GM19452 (cell line): ENCODE results near the gene RP9.

Experiments
- ATAC-seq: cut with Tn5 transposase; IDR thresholded peaks from one replicate; pipeline ENCODE4 v1.9.1; 2021; ENCODE audit not compliant: unreplicated experiment

Gene RP9

GRCh38 chr7:33109005-33109757, at the start of gene RP9:
Gene RP9 (minus strand): TSS chr7:33109404. CDS start chr7:33109372, 32 bp downstream.
- ATAC-seq, result peak; percentile 85

DNA sequence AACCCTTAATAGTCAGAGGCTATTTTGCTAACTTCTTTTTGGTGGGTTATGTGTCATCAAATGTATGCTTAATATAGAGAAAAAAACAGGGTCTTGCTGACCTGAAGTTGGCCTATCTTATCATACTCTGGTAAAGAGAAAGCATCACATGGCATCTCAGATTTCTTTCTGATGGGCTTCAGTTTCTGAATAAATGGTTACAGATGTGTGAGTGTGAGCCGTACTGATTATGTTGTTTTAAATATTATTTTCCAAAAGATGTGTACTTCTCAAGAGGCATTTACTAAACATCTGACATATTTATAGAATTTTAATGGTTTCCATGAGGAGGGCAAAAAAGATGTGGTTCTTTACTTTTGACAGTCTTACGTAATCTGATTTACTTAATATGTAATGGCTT, 48.6 kb upstream of the RP9 start:
- ATAC-seq, result no peak

DNA sequence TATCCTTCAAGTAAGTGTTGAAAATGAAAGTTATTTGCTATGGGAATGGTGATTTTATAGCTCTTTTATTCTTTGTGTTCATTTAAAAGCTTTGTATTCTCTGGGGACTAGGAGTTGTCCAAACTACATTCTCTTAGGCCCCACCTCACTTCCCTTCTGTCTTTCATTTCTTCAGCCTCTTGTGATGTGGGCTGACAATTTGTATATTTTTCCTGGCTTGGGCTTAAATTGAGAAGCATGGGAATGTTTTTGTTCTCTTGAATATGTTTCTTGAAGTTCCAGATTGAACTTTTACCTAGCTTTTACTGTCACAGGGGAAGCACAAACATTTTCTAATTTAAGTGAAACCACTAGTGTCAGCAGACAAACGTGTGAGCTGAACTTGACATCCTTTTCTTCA, 48.1 kb upstream of the RP9 start:
- no peak for ATAC-seq

GRCh38 chr7:33156441-33156840, 47.2 kb upstream of the RP9 start:
- no peak for ATAC-seq

DNA sequence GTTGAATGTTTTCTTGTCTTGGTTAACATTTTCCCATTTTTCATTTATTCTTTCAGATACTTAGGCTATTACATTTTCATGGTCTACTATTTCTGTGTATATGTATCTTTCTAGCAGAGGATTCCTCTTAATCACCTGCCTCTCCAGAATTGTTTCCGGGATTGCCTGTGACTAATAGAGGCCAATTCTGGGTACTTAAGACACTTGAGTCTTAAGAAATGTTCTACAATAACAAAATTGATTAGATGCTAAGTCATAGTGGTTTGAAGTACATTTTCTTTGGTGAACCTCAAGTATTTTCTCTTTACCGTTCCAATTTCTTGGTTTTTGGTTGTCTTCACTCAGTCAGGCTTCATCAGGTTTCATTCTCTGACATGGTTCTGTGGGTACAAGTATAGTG, 46.6 kb upstream of the RP9 start:
- ATAC-seq, result no peak

DNA sequence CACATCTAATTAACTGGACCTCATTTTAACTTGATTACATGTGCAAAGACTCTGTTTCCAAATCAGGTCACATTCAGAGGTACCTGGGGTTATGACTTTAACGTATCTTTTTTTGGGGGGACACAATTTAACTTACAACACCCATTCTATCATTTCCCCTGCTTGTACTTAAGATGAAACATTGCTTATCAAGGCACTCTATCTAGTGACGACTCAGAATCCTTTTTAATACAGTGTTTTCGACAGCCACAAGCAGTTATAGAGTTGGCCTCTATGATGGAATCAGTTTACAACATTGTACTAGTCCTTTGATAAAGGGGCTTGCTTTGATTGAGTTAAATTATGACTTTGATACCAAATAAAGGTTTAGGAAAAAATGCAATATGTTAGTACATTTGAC, 42.9 kb upstream of the RP9 start:
- ATAC-seq, result no peak

- ATAC-seq, result no peak
Observed at GRCh38 chr7:33145156-33145555, 36.0 kb upstream of the RP9 start.

- ATAC-seq, result no peak
Observed at GRCh38 chr7:33143996-33144718, 35.0 kb upstream of the RP9 start.

GRCh38 chr7:33142585-33142984, 33.4 kb upstream of the RP9 start:
- ATAC-seq, result no peak

- no peak for ATAC-seq
Observed at GRCh38 chr7:33137103-33137502, 27.9 kb upstream of the RP9 start.

DNA sequence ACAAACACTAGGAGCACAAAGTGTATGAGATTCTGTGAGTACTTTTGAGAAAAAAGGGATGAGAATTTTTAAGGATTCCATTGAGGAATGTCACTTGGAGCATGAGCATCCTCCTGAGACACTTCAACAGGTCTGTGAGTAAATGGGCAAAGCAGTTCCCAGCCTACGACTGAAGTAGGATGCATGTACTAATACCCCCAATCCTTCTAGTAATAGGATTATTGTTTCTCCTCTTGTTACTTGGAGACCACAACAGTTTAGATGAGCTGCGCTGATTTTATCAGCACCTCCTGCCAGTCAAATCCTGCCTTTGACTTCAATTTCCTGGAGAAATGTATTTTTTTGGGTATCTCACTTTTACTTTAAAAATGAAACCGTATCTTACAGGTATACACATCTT, 21.0 kb upstream of the RP9 start:
- ATAC-seq, result no peak

- ATAC-seq, result no peak
Observed at GRCh38 chr7:33129806-33130153, 20.6 kb upstream of the RP9 start.

GRCh38 chr7:33128990-33129805, 20.0 kb upstream of the RP9 start, which contains the start of gene BBS9:
Gene BBS9 (plus strand): TSS chr7:33129564. CDS start chr7:33146253, 16,689 bp downstream.
- ATAC-seq, result peak; percentile 100

DNA sequence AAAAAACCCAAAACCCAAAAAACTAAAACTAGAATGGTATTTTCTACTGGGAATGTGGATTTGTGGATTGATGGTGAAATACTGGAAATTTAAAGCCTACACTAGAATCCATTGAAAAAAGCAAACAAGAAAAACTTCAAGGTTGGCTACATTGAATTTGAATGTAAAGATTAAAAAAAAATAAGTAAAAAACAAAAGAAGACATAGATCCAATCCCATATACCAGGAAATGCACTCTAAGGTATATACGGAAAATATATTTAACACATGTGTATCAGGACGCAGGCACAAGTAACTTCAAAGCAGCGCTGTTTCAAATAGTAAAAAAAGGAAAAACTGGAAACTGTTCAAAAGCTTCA, 19.4 kb upstream of the RP9 start:
- no peak for ATAC-seq

- ATAC-seq, result no peak
Observed at GRCh38 chr7:33127085-33127484, 17.9 kb upstream of the RP9 start.

DNA sequence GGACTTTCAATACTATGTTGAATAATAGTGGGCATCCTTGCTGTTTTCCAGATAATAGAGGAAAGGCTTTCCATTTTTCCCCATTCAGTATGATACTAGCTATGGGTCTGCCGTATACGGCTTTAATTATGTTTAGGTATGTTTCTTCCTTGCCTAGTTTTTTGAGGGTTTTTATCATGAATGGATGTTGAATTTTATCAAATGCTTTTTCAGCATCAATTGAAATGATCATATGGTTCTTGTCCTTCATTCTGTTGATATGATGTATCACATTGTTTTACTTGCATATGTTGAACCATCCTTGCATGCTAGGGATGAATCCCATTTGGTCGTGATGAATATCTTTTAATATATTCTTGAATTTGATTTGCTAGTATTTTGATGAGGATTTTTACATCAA, 9.2 kb upstream of the RP9 start:
- ATAC-seq, result no peak

- ATAC-seq, result no peak
Observed at GRCh38 chr7:33114976-33115375, 5.8 kb upstream of the RP9 start.

- ATAC-seq, result no peak
Observed at GRCh38 chr7:33111614-33112013, 2.4 kb upstream of the RP9 start.

DNA sequence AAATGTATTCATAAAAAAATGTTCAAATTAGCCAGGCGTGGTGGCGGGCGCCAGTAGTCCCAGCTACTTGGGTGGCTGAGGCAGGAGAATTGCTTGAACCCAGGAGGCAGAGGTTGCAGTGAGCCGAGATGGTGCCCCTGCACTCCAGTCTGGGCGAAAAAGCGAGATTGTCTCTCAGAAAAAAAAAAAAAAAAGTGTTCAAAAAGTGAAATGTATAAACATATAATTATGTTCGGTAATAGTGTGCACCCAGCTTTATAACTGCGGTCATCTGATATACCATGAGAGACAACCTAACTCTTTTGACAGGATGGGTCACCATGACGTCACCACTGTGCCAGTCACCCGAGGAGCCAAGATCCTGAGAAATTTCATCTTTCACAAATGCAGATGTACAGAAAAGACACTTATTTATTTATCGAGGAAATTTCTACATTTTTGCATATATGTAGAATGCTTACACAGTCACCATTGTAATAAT, 594 bp upstream of the RP9 start:
- no peak for ATAC-seq

DNA sequence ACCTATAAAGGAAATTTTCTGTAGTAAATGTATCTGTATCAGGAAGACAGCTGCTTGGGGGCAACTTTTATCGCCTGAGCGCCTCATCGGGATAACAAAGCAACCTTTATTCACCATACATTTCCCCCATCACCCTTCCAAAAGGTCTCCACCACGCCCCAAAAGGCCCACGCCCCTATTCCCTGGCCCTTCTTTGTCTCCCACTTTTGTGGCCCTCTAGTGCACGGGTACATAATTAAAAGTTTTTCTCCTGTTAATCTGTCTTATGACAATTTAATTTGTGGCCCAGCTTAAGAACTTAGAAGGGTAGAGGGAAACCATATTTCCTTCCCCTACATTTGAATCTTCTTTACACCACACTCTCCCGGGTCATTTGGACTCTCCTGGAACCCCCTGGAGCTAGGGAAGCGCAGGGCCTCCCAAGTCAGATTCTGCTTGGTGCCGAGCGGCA, 625 bp downstream of the RP9 start:
- peak; percentile 3 for ATAC-seq
